ENCODE measurements around the gene MTHFD2.
A peak's percentile ranks its signal among the peaks of the same experiment; 100 is the strongest.
"Not testable (repeated sequence)": the region's sequence is repeated elsewhere in the genome, so short reads cannot be mapped to it uniquely, and the experiment has no call there.

MTHFD2 gene

DNA sequence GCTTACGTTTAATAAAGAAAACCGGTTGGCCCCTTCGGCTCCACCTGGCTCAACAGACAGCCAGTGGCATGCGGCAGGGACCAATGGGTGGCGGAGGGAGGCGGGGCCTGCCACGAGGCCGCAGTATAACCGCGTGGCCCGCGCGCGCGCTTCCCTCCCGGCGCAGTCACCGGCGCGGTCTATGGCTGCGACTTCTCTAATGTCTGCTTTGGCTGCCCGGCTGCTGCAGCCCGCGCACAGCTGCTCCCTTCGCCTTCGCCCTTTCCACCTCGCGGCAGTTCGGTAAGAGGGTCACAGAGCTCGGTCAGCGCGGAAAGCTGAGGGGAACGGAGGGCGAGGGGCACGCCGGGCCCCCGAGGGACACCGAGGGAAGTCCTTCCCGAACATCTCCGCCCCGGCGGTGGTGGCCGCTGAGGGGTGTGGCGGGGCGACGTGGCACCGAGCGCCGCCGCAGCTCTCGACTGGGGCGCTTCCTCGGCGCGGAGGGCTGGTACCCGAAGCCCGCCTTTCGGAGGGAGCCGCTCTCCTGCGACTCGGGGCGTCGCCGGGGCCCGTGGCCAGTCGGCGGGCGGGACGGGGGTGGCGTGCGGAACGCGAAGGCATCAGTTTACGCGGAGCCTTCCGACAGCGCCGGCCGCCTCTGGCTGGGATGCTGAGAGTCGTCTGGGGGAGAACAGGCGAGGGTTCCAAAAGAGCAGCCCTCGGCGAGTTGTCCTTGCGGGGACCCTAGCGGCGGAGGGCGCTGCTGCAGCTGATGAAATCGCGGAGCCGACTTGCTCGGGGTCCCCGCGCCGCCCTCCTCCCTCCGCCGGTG, at the start of gene MTHFD2:
TSS of gene MTHFD2 (plus strand) at position 155 of the 814 bp plus-strand sequence. CDS start at position 182, 27 bp downstream.
- peak; percentile 92 for DNase-seq

DNA sequence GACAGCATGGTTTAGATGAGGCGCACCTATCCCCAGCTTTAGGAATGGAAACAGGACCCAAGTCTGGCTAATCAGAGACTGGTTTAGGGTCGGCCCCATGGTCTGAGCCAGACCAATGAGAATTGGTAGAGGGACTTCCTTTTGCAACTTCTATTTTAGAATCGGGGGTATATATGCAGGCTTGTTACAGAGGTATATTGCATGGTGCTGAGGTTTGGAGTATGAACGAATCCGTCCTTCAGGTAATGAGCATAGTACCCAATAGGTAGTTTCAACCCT, 49.2 kb upstream of the MTHFD2 start:
- no peak for DNase-seq

- no peak for DNase-seq
These were observed 48.7 kb upstream of the MTHFD2 start for GRCh38 chr2:74149570-74150319.

- DNase-seq: no peak
These were observed 45.5 kb upstream of the MTHFD2 start for GRCh38 chr2:74152954-74153353.

DNA sequence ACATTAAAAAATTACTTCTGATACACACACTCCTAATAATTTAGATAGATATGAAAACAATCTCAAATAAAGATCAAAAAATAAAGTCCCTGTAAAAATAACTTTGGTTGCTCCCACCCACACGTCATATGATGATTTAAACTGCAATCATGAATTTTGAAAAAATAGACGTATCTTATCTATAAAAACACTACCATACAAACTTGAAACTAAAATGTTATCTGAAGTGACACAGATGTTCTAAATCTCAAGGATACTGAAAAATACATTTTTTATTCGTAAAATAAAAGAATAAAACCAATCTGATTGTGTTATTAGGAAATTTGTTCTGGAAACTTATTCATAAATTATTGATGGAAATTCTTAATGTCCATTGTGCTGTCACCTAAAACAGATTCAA, 42.6 kb upstream of the MTHFD2 start:
- DNase-seq: no peak

- DNase-seq: no peak
These were observed 35.5 kb upstream of the MTHFD2 start for GRCh38 chr2:74162951-74163350.

- no peak for DNase-seq
These were observed 33.7 kb upstream of the MTHFD2 start for GRCh38 chr2:74164761-74165160.

DNA sequence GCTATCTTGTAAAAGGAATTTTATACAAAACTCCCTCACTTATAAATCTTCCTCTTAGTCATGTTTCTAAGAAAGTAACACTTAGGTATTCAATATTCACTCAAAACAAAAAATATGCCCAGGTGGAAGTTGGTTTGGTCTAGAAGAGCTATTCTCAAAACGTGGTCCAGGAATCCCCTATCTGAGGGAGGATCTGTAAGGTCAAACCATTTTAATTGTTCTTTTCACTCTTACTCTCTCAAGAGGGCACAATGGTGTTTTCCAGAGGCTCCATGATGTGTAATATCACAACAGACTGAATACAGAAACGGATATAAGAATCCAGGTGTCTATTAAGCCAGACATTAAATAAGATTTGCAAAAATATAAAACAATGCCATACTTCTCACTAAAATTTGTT, 29.7 kb upstream of the MTHFD2 start:
- DNase-seq: no peak

DNA sequence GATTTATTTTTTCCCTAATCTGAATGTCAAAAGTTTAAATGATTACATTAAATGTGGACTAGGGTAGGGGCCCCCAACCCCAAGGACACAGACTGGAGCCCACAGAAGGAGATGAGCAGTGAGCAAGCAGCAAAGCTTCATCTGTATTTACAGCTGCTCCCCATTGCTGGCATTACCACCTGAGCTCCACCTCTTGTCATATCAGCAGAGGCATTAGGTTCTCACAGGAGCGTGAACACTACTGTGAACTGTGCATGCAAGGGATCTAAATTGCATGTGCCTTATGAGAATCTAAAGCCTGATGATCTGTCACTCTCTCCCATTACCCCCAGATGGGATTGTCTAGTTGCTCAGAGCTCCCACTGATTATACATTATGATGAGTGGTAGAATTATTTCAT, 23.5 kb upstream of the MTHFD2 start:
- DNase-seq: no peak

- no peak for DNase-seq
These were observed 20.7 kb upstream of the MTHFD2 start for GRCh38 chr2:74177696-74178095.

DNA sequence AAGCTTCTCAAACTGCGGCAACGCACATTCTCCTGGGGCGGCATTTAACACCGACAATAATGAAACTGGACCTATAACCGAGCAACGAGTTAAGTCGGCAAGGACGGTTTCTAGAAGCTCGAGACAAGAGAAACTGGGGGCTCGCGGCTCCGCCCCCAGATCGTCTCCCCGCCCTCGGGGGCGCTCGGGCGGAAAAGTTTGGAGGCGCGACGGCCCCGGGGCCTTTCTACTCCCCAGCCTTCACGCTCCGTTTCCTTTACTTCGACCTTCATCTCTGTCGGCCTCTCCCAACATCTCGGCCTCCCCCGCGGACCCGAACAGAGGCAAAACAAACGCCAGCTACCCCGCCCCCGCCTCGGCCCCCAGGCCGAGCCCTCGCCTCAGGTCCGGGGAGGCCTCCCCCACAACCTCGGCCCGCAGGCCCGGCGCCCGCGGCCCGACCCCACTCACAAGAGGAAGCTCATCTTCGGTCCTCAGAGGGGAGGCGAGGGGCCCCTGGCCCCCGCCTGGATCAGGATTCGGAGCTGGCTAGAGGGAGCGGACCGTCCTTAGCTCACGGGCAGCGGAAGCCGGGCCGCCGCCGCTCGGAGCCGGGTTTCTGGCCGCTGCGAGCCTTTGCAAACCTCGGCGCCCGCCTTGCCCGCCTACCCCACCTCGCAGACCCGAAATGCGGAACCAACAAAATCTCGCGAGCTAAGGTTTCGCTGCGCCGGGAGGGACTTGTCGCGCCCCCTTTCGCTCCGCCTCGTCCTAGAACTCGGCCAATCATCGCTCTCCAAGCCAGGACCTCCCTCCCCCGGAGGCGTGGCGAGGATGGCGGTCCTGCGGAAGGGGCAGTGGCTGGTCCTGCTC, 20.0 kb upstream of the MTHFD2 start, which contains the start of gene MOB1A:
TSS of gene MOB1A (minus strand) at position 669 of the 852 bp plus-strand sequence. CDS start at position 464, 205 bp downstream.
- DNase-seq: peak; percentile 98

- DNase-seq: no peak
These were observed 19.2 kb upstream of the MTHFD2 start for GRCh38 chr2:74179063-74179865.

GRCh38 chr2:74181739-74182138, 16.7 kb upstream of the MTHFD2 start:
- peak; percentile 31 for DNase-seq

GRCh38 chr2:74183878-74184277, 14.5 kb upstream of the MTHFD2 start:
- DNase-seq: no peak

DNA sequence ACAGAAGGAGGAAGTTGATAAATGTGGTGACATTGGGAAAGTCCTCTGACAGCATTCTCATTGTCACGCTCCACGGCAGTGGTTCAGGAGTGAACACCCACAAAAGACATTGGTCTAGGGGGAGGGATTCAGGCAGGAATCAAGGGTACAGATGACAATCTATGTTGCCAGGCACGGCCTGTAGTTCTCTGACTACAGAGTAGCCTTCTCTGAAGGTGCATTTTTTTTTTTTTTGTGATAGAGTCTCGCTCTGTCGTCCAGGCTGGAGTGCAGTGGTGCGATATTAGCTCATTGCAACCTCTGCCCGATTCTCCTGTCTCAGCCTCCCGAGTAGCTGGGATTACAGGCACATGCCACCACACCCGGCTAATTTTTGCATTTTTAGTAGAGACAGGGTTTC, 12.4 kb upstream of the MTHFD2 start:
- peak; percentile 52 for DNase-seq

GRCh38 chr2:74186706-74187105, 11.7 kb upstream of the MTHFD2 start:
- DNase-seq: not testable (repeated sequence)

- no peak for DNase-seq
These were observed 10.3 kb upstream of the MTHFD2 start for GRCh38 chr2:74188018-74188601.

- no peak for DNase-seq
These were observed 9.7 kb upstream of the MTHFD2 start for GRCh38 chr2:74188696-74189095.

GRCh38 chr2:74191596-74192380, 6.6 kb upstream of the MTHFD2 start:
- no peak for DNase-seq

GRCh38 chr2:74194799-74195198, 3.6 kb upstream of the MTHFD2 start:
- no peak for DNase-seq

DNA sequence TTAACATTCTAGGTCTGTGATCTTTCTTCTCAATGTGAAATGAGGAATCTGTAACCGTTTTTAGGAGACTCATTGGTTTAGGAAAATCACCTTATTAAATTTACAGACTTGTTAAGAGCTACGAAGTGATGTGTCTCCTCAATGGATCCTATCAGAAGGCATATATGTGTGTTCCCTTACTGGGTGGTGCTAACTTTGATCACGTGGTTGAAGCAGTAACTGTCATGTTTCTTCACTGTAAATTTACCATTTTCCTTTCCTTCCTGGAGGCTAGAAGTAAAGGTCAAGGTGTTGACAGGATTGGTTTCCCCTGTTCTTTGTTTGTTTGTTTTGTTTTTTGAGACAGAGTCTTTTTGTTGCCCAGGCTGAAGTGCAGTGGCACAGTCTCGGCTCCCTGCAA, 1.4 kb upstream of the MTHFD2 start:
- no peak for DNase-seq

All from CD4-positive, alpha-beta T cell treated with Interleukin-12 subunit alpha and Interleukin-12 subunit beta, for 1 hour (primary cell).